T-helper 1 cell treated with Interleukin-12 subunit alpha and Interleukin-12 subunit beta and Interleukin-4 antibody, amounts not matched to agents 30 μg/mL and 1 μg/mL, for 36 hours (primary cell): Measurements from ENCODE around the gene UGT2B17.
"Not testable (repeated sequence)": the region's sequence is repeated elsewhere in the genome, so short reads cannot be mapped to it uniquely, and the experiment has no call there.

ENCODE experiments used
- H3K27ac Mint-ChIP-seq: one replicate; pipeline ENCODE4 v1.8.0; 2021; ENCODE audit warnings: mild to moderate bottlenecking, mixed read lengths
- H3K27me3 Mint-ChIP-seq: one replicate; pipeline ENCODE4 v1.8.0; 2021; ENCODE audit warnings: low read depth, mixed read lengths
- H3K36me3 Mint-ChIP-seq: one replicate; pipeline ENCODE4 v1.8.0; 2021; ENCODE audit warnings: low read depth, mixed read lengths
- H3K4me1 Mint-ChIP-seq: one replicate; pipeline ENCODE4 v1.8.0; 2021; ENCODE audit warnings: low read depth, mixed read lengths
- H3K4me3 Mint-ChIP-seq: one replicate; pipeline ENCODE4 v1.8.0; 2021; ENCODE audit warnings: mild to moderate bottlenecking, moderate library complexity, mixed read lengths
- H3K9me3 Mint-ChIP-seq: one replicate; pipeline ENCODE4 v1.8.0; 2021; ENCODE audit warnings: mixed read lengths

The UGT2B17 gene

GRCh38 chr4:68581383-68582338 is 5.5 kb upstream of the UGT2B17 start:
- Mint-ChIP-seq H3K9me3 (no peaks in the 10 kb centered on the region), H3K4me3 (no peak overlapping the region), H3K36me3 (no peaks in the 10 kb centered on the region), H3K27ac (no peak overlapping the region), H3K27me3 (no peaks in the 10 kb centered on the region), H3K4me1 (no peaks in the 10 kb centered on the region)

- Mint-ChIP-seq H3K9me3 (no peaks in the 10 kb centered on the region), H3K27ac (no peak overlapping the region), H3K4me1 (no peaks in the 10 kb centered on the region), H3K4me3 (no peak overlapping the region), H3K27me3 (no peaks in the 10 kb centered on the region), H3K36me3 (no peaks in the 10 kb centered on the region)
Measured at GRCh38 chr4:68577590-68577989, 1.5 kb upstream of the UGT2B17 start.

GRCh38 chr4:68575636-68576035 is 486 bp downstream of the UGT2B17 start:
- H3K9me3 Mint-ChIP-seq, H3K4me1 Mint-ChIP-seq, H3K27ac Mint-ChIP-seq, H3K36me3 Mint-ChIP-seq, H3K27me3 Mint-ChIP-seq, H3K4me3 Mint-ChIP-seq: not testable (repeated sequence)

- no peak overlapping the region for H3K27ac Mint-ChIP-seq
- no peaks in the 10 kb centered on the region for H3K36me3 Mint-ChIP-seq
- no peak overlapping the region for H3K4me3 Mint-ChIP-seq
- H3K4me1 Mint-ChIP-seq: no peaks in the 10 kb centered on the region
- no peaks in the 10 kb centered on the region for H3K27me3 Mint-ChIP-seq
- H3K9me3 Mint-ChIP-seq: no peaks in the 10 kb centered on the region
Measured at GRCh38 chr4:68575081-68575480, 1.0 kb downstream of the UGT2B17 start.

GRCh38 chr4:68572653-68573170 is 3.4 kb downstream of the UGT2B17 start:
- Mint-ChIP-seq H3K27ac (no peak overlapping the region), H3K4me1 (no peaks in the 10 kb centered on the region), H3K27me3 (no peaks in the 10 kb centered on the region), H3K4me3 (no peak overlapping the region), H3K9me3 (no peaks in the 10 kb centered on the region), H3K36me3 (no peaks in the 10 kb centered on the region)

- H3K27ac Mint-ChIP-seq: no peak overlapping the region
- H3K4me1 Mint-ChIP-seq: no peaks in the 10 kb centered on the region
- no peaks in the 10 kb centered on the region for H3K27me3 Mint-ChIP-seq
- no peaks in the 10 kb centered on the region for H3K36me3 Mint-ChIP-seq
- H3K4me3 Mint-ChIP-seq: no peak overlapping the region
- no peaks in the 10 kb centered on the region for H3K9me3 Mint-ChIP-seq
Measured at GRCh38 chr4:68570122-68570507, 6.0 kb downstream of the UGT2B17 start.

GRCh38 chr4:68569466-68570121 is 6.5 kb downstream of the UGT2B17 start:
- Mint-ChIP-seq H3K36me3 (no peaks in the 10 kb centered on the region), H3K4me3 (no peak overlapping the region), H3K27ac (no peak overlapping the region), H3K9me3 (no peaks in the 10 kb centered on the region), H3K27me3 (no peaks in the 10 kb centered on the region), H3K4me1 (no peaks in the 10 kb centered on the region)

GRCh38 chr4:68569036-68569435 is 7.1 kb downstream of the UGT2B17 start:
- H3K36me3 Mint-ChIP-seq, H3K27ac Mint-ChIP-seq, H3K4me1 Mint-ChIP-seq, H3K9me3 Mint-ChIP-seq, H3K4me3 Mint-ChIP-seq, H3K27me3 Mint-ChIP-seq: not testable (repeated sequence)

GRCh38 chr4:68568535-68568934 is 7.6 kb downstream of the UGT2B17 start:
- H3K4me1 Mint-ChIP-seq, H3K27ac Mint-ChIP-seq, H3K27me3 Mint-ChIP-seq, H3K36me3 Mint-ChIP-seq, H3K4me3 Mint-ChIP-seq, H3K9me3 Mint-ChIP-seq: not testable (repeated sequence)

- not testable (repeated sequence) for H3K36me3 Mint-ChIP-seq, H3K4me1 Mint-ChIP-seq, H3K27me3 Mint-ChIP-seq, H3K4me3 Mint-ChIP-seq, H3K27ac Mint-ChIP-seq, H3K9me3 Mint-ChIP-seq
Measured at GRCh38 chr4:68566364-68566763, 9.8 kb downstream of the UGT2B17 start.

GRCh38 chr4:68565082-68565481 is 11.0 kb downstream of the UGT2B17 start:
- not testable (repeated sequence) for H3K27ac Mint-ChIP-seq, H3K9me3 Mint-ChIP-seq, H3K36me3 Mint-ChIP-seq, H3K4me1 Mint-ChIP-seq, H3K27me3 Mint-ChIP-seq, H3K4me3 Mint-ChIP-seq

- H3K9me3 Mint-ChIP-seq, H3K36me3 Mint-ChIP-seq, H3K4me1 Mint-ChIP-seq, H3K27ac Mint-ChIP-seq, H3K4me3 Mint-ChIP-seq, H3K27me3 Mint-ChIP-seq: not testable (repeated sequence)
Measured at GRCh38 chr4:68560364-68561070, 15.6 kb downstream of the UGT2B17 start.

- H3K27ac Mint-ChIP-seq, H3K36me3 Mint-ChIP-seq, H3K4me3 Mint-ChIP-seq, H3K27me3 Mint-ChIP-seq, H3K9me3 Mint-ChIP-seq, H3K4me1 Mint-ChIP-seq: not testable (repeated sequence)
Measured at GRCh38 chr4:68553830-68554229, 22.3 kb downstream of the UGT2B17 start.

GRCh38 chr4:68552818-68553811 is 23.0 kb downstream of the UGT2B17 start:
- not testable (repeated sequence) for H3K4me3 Mint-ChIP-seq, H3K4me1 Mint-ChIP-seq, H3K27me3 Mint-ChIP-seq, H3K36me3 Mint-ChIP-seq, H3K27ac Mint-ChIP-seq, H3K9me3 Mint-ChIP-seq
